Epithelial cell of esophagus (primary cell): ENCODE data around the gene CAMK4.
A peak's percentile ranks its signal among the peaks of the same experiment; 100 is the strongest.
"Not testable (repeated sequence)": the region's sequence is repeated elsewhere in the genome, so short reads cannot be mapped to it uniquely, and the experiment has no call there.

Experiments
- DNase-seq: peaks from one replicate; pipeline ENCODE4 v3.0.0; 2010; ENCODE audit warnings: low read depth
- H3K4me3 ChIP-seq: 2 replicates; pipeline ENCODE4 v1.5.1; 2011; ENCODE audit warnings: mild to moderate bottlenecking, low read length, control low read depth
- CTCF ChIP-seq: IDR thresholded peaks from 2 replicates; pipeline ENCODE4 v1.5.1; 2011; ENCODE audit warnings: low read depth, mild to moderate bottlenecking, low read length, control low read depth, inconsistent platforms; ENCODE audit not compliant: insufficient read depth; ENCODE audit errors: missing control alignments

The CAMK4 gene

DNA sequence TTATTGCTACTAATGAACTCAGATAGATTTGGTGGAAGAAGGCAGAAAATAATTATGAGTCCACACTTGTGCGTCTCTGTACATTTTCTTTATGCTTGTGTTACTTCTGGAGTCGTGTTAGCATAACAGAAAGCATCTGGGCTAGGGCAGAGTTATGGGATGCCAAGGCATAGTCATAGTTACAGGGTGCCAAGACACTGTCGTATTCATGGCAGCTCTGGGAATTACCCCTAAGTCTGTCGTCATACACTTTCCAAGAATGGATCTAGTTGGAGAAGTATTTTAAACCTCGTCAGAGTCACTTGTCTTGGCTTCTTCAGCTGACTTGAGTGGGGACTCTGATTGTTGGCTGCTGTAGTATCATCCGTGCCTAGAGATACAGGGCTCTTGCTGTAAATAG lies 27.7 kb downstream of the CAMK4 start:
- no peak for TF ChIP-seq CTCF
- no peak overlapping the region for H3K4me3 ChIP-seq
- DNase-seq: no peak

DNA sequence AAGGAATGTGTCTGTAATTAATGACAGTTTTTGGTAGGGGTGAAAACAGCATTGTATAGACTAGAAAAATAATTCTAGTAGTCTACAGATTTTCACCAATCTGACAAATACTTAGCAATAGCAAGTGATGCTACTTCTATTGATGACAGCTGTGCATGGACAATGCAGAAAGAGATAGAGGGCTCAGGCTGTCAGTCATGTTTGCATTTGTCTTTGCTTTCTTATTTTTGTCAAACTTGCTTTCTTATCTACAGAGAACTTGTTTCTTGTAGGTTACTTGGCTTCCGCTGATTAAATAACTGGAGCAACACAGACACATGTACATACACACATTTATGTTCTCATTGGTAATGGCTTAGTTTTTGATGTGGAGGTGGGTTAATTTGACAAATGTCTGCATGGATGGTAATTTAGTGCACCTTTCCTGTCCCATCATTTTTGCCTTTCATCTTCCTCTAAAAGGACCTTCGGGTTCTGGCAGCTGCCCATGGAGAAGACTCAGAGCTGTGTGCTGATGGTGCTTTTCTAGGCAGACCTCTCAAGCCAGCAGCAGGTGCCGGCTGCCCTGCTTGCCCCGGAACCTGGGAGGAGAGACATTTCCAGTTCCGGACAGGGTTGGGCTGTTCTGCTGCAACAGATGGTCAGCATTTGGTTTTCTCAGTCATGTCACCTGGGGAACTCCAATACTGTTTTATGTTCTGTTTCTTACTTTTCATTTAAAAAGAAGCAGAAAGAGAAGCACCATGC lies 28.8 kb downstream of the CAMK4 start:
- no peak overlapping the region for H3K4me3 ChIP-seq
- DNase-seq: no peak
- TF ChIP-seq CTCF: no peak

DNA sequence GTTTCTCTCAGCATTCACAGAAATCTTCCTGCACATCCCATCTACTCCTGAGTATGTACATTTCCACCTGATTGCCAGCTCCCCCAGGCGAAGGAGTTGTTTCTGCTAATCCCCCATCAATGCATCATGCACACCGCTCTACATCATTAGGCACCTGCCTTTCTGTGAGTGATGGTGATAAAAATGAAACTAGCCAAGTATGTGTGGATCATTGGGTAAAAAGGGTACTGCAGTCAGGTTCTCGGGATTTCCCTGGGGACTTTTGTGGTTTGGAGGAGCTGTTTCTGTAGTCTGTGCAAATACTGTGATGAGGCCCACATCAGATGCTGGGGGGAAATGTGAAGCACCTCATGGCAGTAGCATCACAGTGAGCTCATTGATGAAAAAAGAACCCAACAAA lies 30.4 kb downstream of the CAMK4 start:
- H3K4me3 ChIP-seq: no peak overlapping the region
- no peak for TF ChIP-seq CTCF
- no peak for DNase-seq

- no peak for DNase-seq
- no peak overlapping the region for H3K4me3 ChIP-seq
- no peak for TF ChIP-seq CTCF
Observed at GRCh38 chr5:111255169-111255568, 31.0 kb downstream of the CAMK4 start.

GRCh38 chr5:111256128-111256527 lies 31.9 kb downstream of the CAMK4 start:
- no peak for TF ChIP-seq CTCF
- H3K4me3 ChIP-seq: no peak overlapping the region
- DNase-seq: no peak

- not testable (repeated sequence) for H3K4me3 ChIP-seq, DNase-seq
Observed at GRCh38 chr5:111257610-111258009, 33.4 kb downstream of the CAMK4 start.

- no peak for TF ChIP-seq CTCF
- no peak for DNase-seq
- no peak overlapping the region for H3K4me3 ChIP-seq
Observed at GRCh38 chr5:111259636-111260035, 35.5 kb downstream of the CAMK4 start.

DNA sequence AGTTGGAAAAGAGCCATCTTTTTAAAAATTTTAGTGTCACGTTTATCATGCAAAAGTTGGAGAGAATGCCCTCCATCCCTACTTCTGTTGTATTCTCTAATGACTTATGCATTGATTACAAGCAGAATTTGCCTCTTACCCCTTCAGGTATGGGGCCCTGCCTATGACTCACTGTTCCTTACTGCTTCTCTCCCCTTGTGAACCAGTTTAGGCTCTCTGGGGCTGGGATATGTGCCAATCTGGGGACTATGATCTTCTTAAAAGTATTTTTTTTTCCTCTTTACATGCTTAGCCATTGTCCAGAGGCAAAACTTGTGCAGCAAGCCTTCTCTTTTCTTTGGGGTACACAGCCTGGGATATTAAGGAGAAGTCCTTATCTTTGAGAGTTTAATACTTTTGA lies 37.4 kb downstream of the CAMK4 start:
- peak; percentile 39 for DNase-seq
- H3K4me3 ChIP-seq: no peak overlapping the region
- TF ChIP-seq CTCF: no peak
